IMR-90 (cell line): ENCODE results near the gene SVIL. TPM values are rescaled to one million over a fixed set of nuclear protein-coding genes. Genes with fewer than 3 reads are reported as not detected.

Experiments
- ATAC-seq: fragments of 200-7000 bp; cut with Tn5 transposase; 2 replicates; pipeline ENCODE4 v1.9.1; 2020; ENCODE audit warnings: low read depth, mild to moderate bottlenecking, moderate library complexity
- BruUV-seq: library from RNA; stranded (reverse); fragments of 400-500 nt; replicated peaks from 2 replicates; lab custom pipeline; 2021; lab: Mats Ljungman, UMichigan
- CTCF ChIA-PET: fragments of 300-600 bp; formaldehyde crosslinking; extraction: SDS; loops from one replicate; lab custom pipeline; 2021; ENCODE audit warnings: antibody characterized with exemption; lab: Yijun Ruan, JAX
- POLR2A ChIA-PET: fragments of 300-600 bp; sonication (Branson Sonifier 250); formaldehyde crosslinking; loops from one replicate; lab custom pipeline; 2022; ENCODE audit warnings: antibody characterized with exemption; ENCODE audit not compliant: unreplicated experiment; lab: Charles Lee
- DNase-seq: peaks from one replicate; pipeline ENCODE4 v3.0.0; 2013
- H2AFZ ChIP-seq: replicated peaks from 2 replicates; pipeline ENCODE3; 2013; ENCODE audit warnings: low read length, mild to moderate bottlenecking; ENCODE audit not compliant: poor library complexity
- H2AK5ac ChIP-seq: 2 replicates; pipeline ENCODE4 v1.6.1; 2013; ENCODE audit warnings: low read depth, low read length, inconsistent platforms
- H2AK9ac ChIP-seq: replicated peaks from 2 replicates; pipeline ENCODE3; 2013; ENCODE audit warnings: mild to moderate bottlenecking, low read depth, low read length, moderate library complexity; ENCODE audit not compliant: poor library complexity
- H2BK120ac ChIP-seq: 2 replicates; pipeline ENCODE4 v1.6.1; 2013; ENCODE audit warnings: low read depth, low read length, inconsistent platforms
- H2BK15ac ChIP-seq: 3 replicates; pipeline ENCODE4 v1.6.1; 2013; ENCODE audit warnings: low read depth, low read length, inconsistent platforms
- H2BK20ac ChIP-seq: 2 replicates; pipeline ENCODE4 v1.6.1; 2013; ENCODE audit warnings: low read depth, mild to moderate bottlenecking, inconsistent platforms, low read length, moderate library complexity
- H2BK5ac ChIP-seq: 2 replicates; pipeline ENCODE4 v1.6.1; 2013; ENCODE audit warnings: mild to moderate bottlenecking, low read depth, low read length, inconsistent platforms; ENCODE audit not compliant: poor library complexity, severe bottlenecking
- H3K14ac ChIP-seq: replicated peaks from 2 replicates; pipeline ENCODE4 v1.6.1; 2013; ENCODE audit warnings: low read depth, low read length, inconsistent platforms
- H3K18ac ChIP-seq: 2 replicates; pipeline ENCODE4 v1.6.1; 2013; ENCODE audit warnings: low read depth, low read length, control low read depth
- H3K23ac ChIP-seq: 2 replicates; pipeline ENCODE4 v1.6.1; 2013; ENCODE audit warnings: low read depth, low read length, inconsistent platforms
- H3K27ac ChIP-seq: 2 replicates; pipeline ENCODE4 v1.5.1; 2013; ENCODE audit warnings: mild to moderate bottlenecking, control low read depth, low read length; ENCODE audit not compliant: insufficient read depth
- H3K27me3 ChIP-seq: 2 replicates; pipeline ENCODE4 v1.6.1; 2013; ENCODE audit warnings: low read length; ENCODE audit not compliant: control insufficient read depth, insufficient read depth
- H3K36me3 ChIP-seq: 2 replicates; pipeline ENCODE4 v1.6.1; 2013; ENCODE audit warnings: low read length, mixed read lengths; ENCODE audit not compliant: control insufficient read depth, insufficient read depth
- H3K4ac ChIP-seq: 2 replicates; pipeline ENCODE4 v1.6.1; 2013; ENCODE audit warnings: low read depth, low read length, inconsistent platforms
- H3K4me1 ChIP-seq: 2 replicates; pipeline ENCODE4 v1.6.1; 2013; ENCODE audit warnings: low read length, mixed read lengths; ENCODE audit not compliant: control insufficient read depth, insufficient read depth
- H3K4me2 ChIP-seq: 2 replicates; pipeline ENCODE4 v1.6.1; 2013; ENCODE audit warnings: low read depth, mild to moderate bottlenecking, control low read depth, low read length, moderate library complexity
- H3K4me3 ChIP-seq: 2 replicates; pipeline ENCODE4 v1.5.1; 2013; ENCODE audit warnings: low read depth, mild to moderate bottlenecking, control low read depth, low read length, moderate library complexity; ENCODE audit not compliant: insufficient read depth
- H3K56ac ChIP-seq: 2 replicates; pipeline ENCODE4 v1.6.1; 2013; ENCODE audit warnings: low read length, inconsistent platforms; ENCODE audit not compliant: insufficient read depth; ENCODE audit errors: extremely low read depth
- H3K79me1 ChIP-seq, 2 experiments: 2 replicates each; pipeline ENCODE4 v1.6.1; 2013; ENCODE audit warnings: low read length in 2 of 2, inconsistent platforms in 1 of 2, low read depth in 1 of 2
- H3K9ac ChIP-seq: 2 replicates; pipeline ENCODE4 v1.6.1; 2013; ENCODE audit warnings: low read depth, low read length, control low read depth
- H3K9me1 ChIP-seq: 2 replicates; pipeline ENCODE4 v1.6.1; 2013; ENCODE audit warnings: low read length, inconsistent platforms; ENCODE audit not compliant: insufficient read depth
- H3K9me3 ChIP-seq: 2 replicates; pipeline ENCODE4 v1.6.1; 2013; ENCODE audit warnings: low read length; ENCODE audit not compliant: control insufficient read depth, insufficient read depth
- H4K20me1 ChIP-seq: 2 replicates; pipeline ENCODE4 v1.6.1; 2013; ENCODE audit warnings: low read length, inconsistent platforms; ENCODE audit not compliant: insufficient read depth
- H4K5ac ChIP-seq: 2 replicates; pipeline ENCODE4 v1.6.1; 2013; ENCODE audit warnings: mild to moderate bottlenecking, low read depth, low read length, control low read depth
- H4K8ac ChIP-seq, 2 experiments: 2 replicates each; pipeline ENCODE4 v1.6.1; 2013; ENCODE audit warnings: low read depth in 2 of 2, low read length in 2 of 2, control low read depth in 1 of 2, inconsistent platforms in 1 of 2
- H4K91ac ChIP-seq: 2 replicates; pipeline ENCODE4 v1.6.1; 2013; ENCODE audit warnings: low read depth, low read length, inconsistent platforms; ENCODE audit not compliant: insufficient read depth
- BHLHE40 ChIP-seq: fragments of 150-350 bp; IDR thresholded peaks from 2 replicates; pipeline ENCODE4 v1.6.1; 2016; ENCODE audit warnings: mild to moderate bottlenecking, low read depth, low read length
- CEBPB ChIP-seq: IDR thresholded peaks from 2 replicates; pipeline ENCODE4 v1.6.1; 2012; ENCODE audit warnings: low read depth, low read length, improper control_type of control experiment
- CTCF ChIP-seq: conservative IDR thresholded peaks from 2 replicates; pipeline ENCODE4 v1.5.1; 2012; ENCODE audit warnings: mild to moderate bottlenecking, low read depth, low read length, improper control_type of control experiment
- ELK1 ChIP-seq: fragments of 150-350 bp; IDR thresholded peaks from 2 replicates; pipeline ENCODE4 v1.6.1; 2016; ENCODE audit warnings: low read depth, mild to moderate bottlenecking, low read length, moderate library complexity, borderline replicate concordance
- FOS ChIP-seq: fragments of 150-350 bp; IDR thresholded peaks from 2 replicates; pipeline ENCODE4 v1.6.1; 2016; ENCODE audit warnings: low read depth, low read length
- MAFK ChIP-seq: IDR thresholded peaks from 2 replicates; pipeline ENCODE4 v1.6.1; 2012; ENCODE audit warnings: low read depth, low read length, improper control_type of control experiment
- MAZ ChIP-seq: IDR thresholded peaks from 2 replicates; pipeline ENCODE4 v1.6.1; 2012; ENCODE audit warnings: low read depth, mild to moderate bottlenecking, low read length, improper control_type of control experiment, moderate library complexity, borderline replicate concordance
- MXI1 ChIP-seq: IDR thresholded peaks from 2 replicates; pipeline ENCODE4 v1.6.1; 2012; ENCODE audit warnings: low read depth, mild to moderate bottlenecking, low read length, moderate library complexity, borderline replicate concordance
- NFE2L2 ChIP-seq: fragments of 150-350 bp; IDR thresholded peaks from 2 replicates; pipeline ENCODE4 v1.6.1; 2016; ENCODE audit warnings: low read depth, mild to moderate bottlenecking, low read length
- POLR2A ChIP-seq: IDR thresholded peaks from 2 replicates; pipeline ENCODE4 v1.6.1; 2012; ENCODE audit warnings: mild to moderate bottlenecking, low read depth, low read length
- RAD21 ChIP-seq: IDR thresholded peaks from 2 replicates; pipeline ENCODE4 v1.6.1; 2012; ENCODE audit warnings: low read length, improper control_type of control experiment
- RCOR1 ChIP-seq: IDR thresholded peaks from 2 replicates; pipeline ENCODE4 v1.6.1; 2012; ENCODE audit warnings: mild to moderate bottlenecking, low read length, improper control_type of control experiment; ENCODE audit not compliant: insufficient replicate concordance
- RFX5 ChIP-seq: IDR thresholded peaks from 2 replicates; pipeline ENCODE4 v1.8.0; 2012; ENCODE audit warnings: low read depth, mild to moderate bottlenecking, low read length, moderate library complexity
- SMC3 ChIP-seq: fragments of 150-350 bp; IDR thresholded peaks from 2 replicates; pipeline ENCODE4 v1.6.1; 2016; ENCODE audit warnings: low read depth, mild to moderate bottlenecking, antibody characterized with exemption, low read length, moderate library complexity
- USF2 ChIP-seq: fragments of 150-350 bp; IDR thresholded peaks from 2 replicates; pipeline ENCODE4 v1.6.1; 2017; ENCODE audit warnings: mild to moderate bottlenecking, antibody characterized with exemption, low read length, low read depth
- WGBS, 2 experiments: methylation state at CpG; one replicate each; pipeline versions ENCODE4 v1.1.5 to v1.1.7; 2013; ENCODE audit warnings: missing lambda C conversion rate in 2 of 2; ENCODE audit not compliant: insufficient read length in 1 of 2; ENCODE audit errors: extremely low coverage in 2 of 2; 5-methylcytosine and 5-hydroxymethylcytosine counted together
- dilution Hi-C: fragments of 300-500 bp; cut with HindIII; formaldehyde crosslinking; loops from one replicate; pipeline ENCODE4 v1.14.3; 2018; ENCODE audit warnings: low sequenced_read_pairs; ENCODE audit not compliant: unreplicated experiment
- in situ Hi-C: fragments of 300-500 bp; cut with MboI; formaldehyde crosslinking; loops from 3 replicates; pipeline ENCODE4 v1.14.3; 2019; ENCODE audit warnings: low sequenced_read_pairs, inconsistent platforms, mixed read lengths
- intact Hi-C: fragments of 100-400 bp; cut with micrococcal nuclease; formaldehyde crosslinking; loops from 2 replicates; pipeline ENCODE4 v1.10.0; 2022
- polyA plus RNA-seq, 3 experiments: library from polyadenylated mRNA; depleted of rRNA; stranded (reverse); fragments of >200 nt; gene quantifications; 2 replicates each; pipeline ENCODE4 v1.2.3, GENCODE V29; 2012; ENCODE audit warnings: low replicate concordance in 1 of 3
- total RNA-seq: library from RNA; depleted of rRNA; stranded (reverse); fragments of >200 nt; gene quantifications from 2 replicates; pipeline ENCODE4 v1.2.3, GENCODE V29; 2012

SVIL gene
- total and polyA plus RNA-seq, 2 of the 4 experiments (the other 2 are of a cell fraction), result 11.5 to 11.6 TPM

GRCh38 chr10:29608476-29609301 is 26.1 kb downstream of the SVIL start:
- Histone ChIP-seq H3K4me1 (peaks cover 4% of the 10 kb centered on the region), H2AK9ac (no peak overlapping the region), H4K91ac (no peak overlapping the region), H4K8ac (no peak overlapping the region), H3K4ac (no peak overlapping the region), H3K23ac (no peak overlapping the region), H2BK5ac (no peak overlapping the region), H3K4me3 (no peak overlapping the region), H3K27me3 (no peaks in the 10 kb centered on the region), H2AFZ (peak overlapping the region; percentile 29), H3K27ac (no peak overlapping the region), H2AK5ac (no peak overlapping the region), H3K9me1 (peaks cover 7% of the 10 kb centered on the region), H3K9me3 (no peaks in the 10 kb centered on the region; the same call in 1 of the 2 replicates), H3K9ac (no peak overlapping the region), H4K20me1 (peaks cover 39% of the 10 kb centered on the region), H2BK20ac (no peak overlapping the region), H3K14ac (no peak overlapping the region), H3K4me2 (no peak overlapping the region), H3K36me3 (peaks cover 6% of the 10 kb centered on the region), H3K79me1 (peaks cover 12 to 69% of the 10 kb centered on the region in 2 experiments; a peak in 3 of 4 replicates), H3K18ac (no peak overlapping the region), H4K5ac (no peak overlapping the region), H2BK120ac (no peak overlapping the region), H2BK15ac (no peak overlapping the region), H3K56ac (no peak overlapping the region)
- BruUV-seq, result no TSS peak
- dilution Hi-C loops (no loop called here), in situ Hi-C loops (no loop called here), intact Hi-C loops (no loop called here)
- ATAC-seq (no peak), DNase-seq (no peak)
- CTCF ChIA-PET, result interaction anchor here (0.6 kb wide), 1 partner anchor 184 kb away, joined by 4 read pairs; no protein-coding TSS in a partner anchor
- WGBS, 2 experiments, result 95% methylated on average over 4 of the region's 11 CpGs; no CpG with 5 or more reads in 1 of the 2 experiments
- POLR2A ChIA-PET, result no interaction called here
- no peak for TF ChIP-seq ELK1
- TF ChIP-seq RCOR1, result no peak
- TF ChIP-seq USF2, result no peak
- TF ChIP-seq CEBPB, result no peak
- no peak for TF ChIP-seq RFX5
- no peak for TF ChIP-seq MAZ
- no peak for TF ChIP-seq MAFK
- no peak for TF ChIP-seq BHLHE40
- TF ChIP-seq RAD21, result no peak
- TF ChIP-seq MXI1, result no peak
- no peak for TF ChIP-seq NFE2L2
- no peak for TF ChIP-seq SMC3
- no peak for TF ChIP-seq FOS
- no peak for TF ChIP-seq CTCF
- TF ChIP-seq POLR2A, result no peak
